ENCODE results near the gene OR2D2.

DNA sequence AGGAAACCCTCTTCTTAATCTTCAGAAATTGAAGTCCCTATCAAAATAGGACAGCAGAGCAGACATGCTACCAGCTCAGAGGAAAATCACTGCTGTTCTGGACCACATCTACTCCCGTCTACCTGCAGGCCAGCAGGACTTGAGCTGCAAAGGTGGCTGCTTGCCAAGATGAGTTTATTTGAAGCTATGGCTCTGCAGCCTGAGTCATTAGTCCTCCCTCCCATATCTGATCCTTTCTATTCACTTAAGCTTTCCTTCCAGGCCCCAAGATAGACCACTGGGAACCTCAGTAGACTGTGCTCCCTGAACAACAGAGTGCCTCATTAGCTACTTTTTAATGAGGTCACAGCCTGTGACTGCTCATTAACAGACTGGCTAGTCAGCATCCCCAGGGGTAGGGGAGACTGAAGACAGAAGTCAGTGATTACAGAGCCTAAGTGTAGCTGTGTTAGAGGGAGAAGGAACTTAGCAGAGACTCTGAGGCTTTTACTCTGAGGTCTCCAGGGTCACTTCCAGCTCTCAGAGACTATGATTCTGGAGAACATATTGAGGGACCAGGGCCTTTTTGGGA is 36.2 kb downstream of the OR2D2 start:
- no peak for TF ChIP-seq RAD21 (IDR thresholded peaks at IDR 0.05; ENCODE audit: low read length)
- TF ChIP-seq, protein P1, sequence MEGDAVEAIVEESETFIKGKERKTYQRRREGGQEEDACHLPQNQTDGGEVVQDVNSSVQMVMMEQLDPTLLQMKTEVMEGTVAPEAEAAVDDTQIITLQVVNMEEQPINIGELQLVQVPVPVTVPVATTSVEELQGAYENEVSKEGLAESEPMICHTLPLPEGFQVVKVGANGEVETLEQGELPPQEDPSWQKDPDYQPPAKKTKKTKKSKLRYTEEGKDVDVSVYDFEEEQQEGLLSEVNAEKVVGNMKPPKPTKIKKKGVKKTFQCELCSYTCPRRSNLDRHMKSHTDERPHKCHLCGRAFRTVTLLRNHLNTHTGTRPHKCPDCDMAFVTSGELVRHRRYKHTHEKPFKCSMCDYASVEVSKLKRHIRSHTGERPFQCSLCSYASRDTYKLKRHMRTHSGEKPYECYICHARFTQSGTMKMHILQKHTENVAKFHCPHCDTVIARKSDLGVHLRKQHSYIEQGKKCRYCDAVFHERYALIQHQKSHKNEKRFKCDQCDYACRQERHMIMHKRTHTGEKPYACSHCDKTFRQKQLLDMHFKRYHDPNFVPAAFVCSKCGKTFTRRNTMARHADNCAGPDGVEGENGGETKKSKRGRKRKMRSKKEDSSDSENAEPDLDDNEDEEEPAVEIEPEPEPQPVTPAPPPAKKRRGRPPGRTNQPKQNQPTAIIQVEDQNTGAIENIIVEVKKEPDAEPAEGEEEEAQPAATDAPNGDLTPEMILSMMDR (conservative IDR thresholded peaks at IDR 0.05; ENCODE audit: low read depth, low read length) = no peak
- TF ChIP-seq FOS (IDR thresholded peaks at IDR 0.05; ENCODE audit: low read depth, low read length) = no peak
- TF ChIP-seq POLR2A (IDR thresholded peaks at IDR 0.05; ENCODE audit: low read depth, low read length) = no peak
- TF ChIP-seq CEBPB (IDR thresholded peaks at IDR 0.05; ENCODE audit: low read depth, low read length) = no peak
- TF ChIP-seq SMC3 (IDR thresholded peaks at IDR 0.05; ENCODE audit: low read depth, low read length) = no peak
- TF ChIP-seq CHD1 (IDR thresholded peaks at IDR 0.05; ENCODE audit: low read depth, low read length) = no peak
- TF ChIP-seq MAFK (IDR thresholded peaks at IDR 0.05; ENCODE audit: low read depth, low read length) = no peak
- TF ChIP-seq NFE2L2 (IDR thresholded peaks at IDR 0.05; ENCODE audit: low read depth, low read length) = no peak
- no peak for TF ChIP-seq RFX5 (IDR thresholded peaks at IDR 0.05; ENCODE audit: low read depth, low read length)
- no peak for TF ChIP-seq MAZ (IDR thresholded peaks at IDR 0.05; ENCODE audit: borderline replicate concordance, low read depth, low read length)
- TF ChIP-seq, protein P2, sequence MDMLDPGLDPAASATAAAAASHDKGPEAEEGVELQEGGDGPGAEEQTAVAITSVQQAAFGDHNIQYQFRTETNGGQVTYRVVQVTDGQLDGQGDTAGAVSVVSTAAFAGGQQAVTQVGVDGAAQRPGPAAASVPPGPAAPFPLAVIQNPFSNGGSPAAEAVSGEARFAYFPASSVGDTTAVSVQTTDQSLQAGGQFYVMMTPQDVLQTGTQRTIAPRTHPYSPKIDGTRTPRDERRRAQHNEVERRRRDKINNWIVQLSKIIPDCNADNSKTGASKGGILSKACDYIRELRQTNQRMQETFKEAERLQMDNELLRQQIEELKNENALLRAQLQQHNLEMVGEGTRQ (IDR thresholded peaks at IDR 0.05; ENCODE audit: low read depth, low read length) = no peak
- TF ChIP-seq, protein P3, sequence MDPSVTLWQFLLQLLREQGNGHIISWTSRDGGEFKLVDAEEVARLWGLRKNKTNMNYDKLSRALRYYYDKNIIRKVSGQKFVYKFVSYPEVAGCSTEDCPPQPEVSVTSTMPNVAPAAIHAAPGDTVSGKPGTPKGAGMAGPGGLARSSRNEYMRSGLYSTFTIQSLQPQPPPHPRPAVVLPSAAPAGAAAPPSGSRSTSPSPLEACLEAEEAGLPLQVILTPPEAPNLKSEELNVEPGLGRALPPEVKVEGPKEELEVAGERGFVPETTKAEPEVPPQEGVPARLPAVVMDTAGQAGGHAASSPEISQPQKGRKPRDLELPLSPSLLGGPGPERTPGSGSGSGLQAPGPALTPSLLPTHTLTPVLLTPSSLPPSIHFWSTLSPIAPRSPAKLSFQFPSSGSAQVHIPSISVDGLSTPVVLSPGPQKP (IDR thresholded peaks at IDR 0.05; ENCODE audit: borderline replicate concordance, low read depth, low read length) = no peak
- no peak for TF ChIP-seq MXI1 (IDR thresholded peaks at IDR 0.05; ENCODE audit: borderline replicate concordance, low read depth, low read length)

Measured in IMR-90 (cell line).